Kidney (tissue), 14 donors: ENCODE results near the gene PDE10A. TPM values are rescaled to one million over a fixed set of nuclear protein-coding genes. Genes with fewer than 3 reads are reported as not detected.

Source experiments
- DNase-seq, 5 donors: peaks; one replicate each; pipeline ENCODE4 v3.0.0-alpha.2; 2013 to 2020
- FAIRE-seq: peaks from 2 replicates; lab custom pipeline; 2012; peaks lifted over from hg19 to GRCh38; lab: Jason Lieb, UNC
- H3K27ac ChIP-seq, 2 donors: one replicate each; pipeline ENCODE4 v1.7.0; 2013; ENCODE audit warnings: low read depth in 2 of 2, low read length in 2 of 2, inconsistent platforms in 1 of 2
- H3K27me3 ChIP-seq: one replicate; pipeline ENCODE4 v1.7.1; 2013; ENCODE audit warnings: low read length, inconsistent platforms; ENCODE audit not compliant: control insufficient read depth, insufficient read depth
- H3K36me3 ChIP-seq, 3 donors: one replicate each; pipeline versions ENCODE4 v1.7.0 to v1.7.1; 2013; ENCODE audit warnings: low read length in 3 of 3, control low read depth in 1 of 3, inconsistent platforms in 1 of 3; ENCODE audit not compliant: insufficient read depth in 3 of 3, control insufficient read depth in 2 of 3
- H3K4me1 ChIP-seq, 3 donors: one replicate each; pipeline versions ENCODE4 v1.7.0 to v1.7.1; 2013; ENCODE audit warnings: low read length in 3 of 3, inconsistent platforms in 1 of 3, low read depth in 1 of 3; ENCODE audit not compliant: control insufficient read depth in 2 of 3, insufficient read depth in 2 of 3
- H3K4me3 ChIP-seq, 3 donors: one replicate each; pipeline versions ENCODE4 v1.7.0 to v1.8.1; 2013; ENCODE audit warnings: low read length in 3 of 3, control low read depth in 1 of 3, inconsistent platforms in 1 of 3
- H3K9ac ChIP-seq, 3 donors: one replicate each; pipeline versions ENCODE4 v1.7.0 to v1.7.1; 2013; ENCODE audit warnings: low read length in 3 of 3, control low read depth in 1 of 3, inconsistent platforms in 1 of 3
- H3K9me3 ChIP-seq, 3 donors: one replicate each; pipeline versions ENCODE4 v1.7.0 to v1.7.1; 2013; ENCODE audit warnings: low read length in 3 of 3, control low read depth in 1 of 3, inconsistent platforms in 1 of 3; ENCODE audit not compliant: control insufficient read depth in 2 of 3, insufficient read depth in 1 of 3
- intact Hi-C: fragments of 100-400 bp; cut with DNase I; formaldehyde crosslinking; loops from one replicate; pipeline ENCODE4 v1.11.1; 2022
- polyA plus RNA-seq: library from polyadenylated mRNA; stranded (reverse); fragments of 350-450 nt; fragmentation: Illumina TruSeq; extraction: RNeasy Lipid Tissue Mini Kit (QIAGEN cat#74804); gene quantifications from one replicate; pipeline ENCODE4 v1.2.3, GENCODE V29; 2014; ENCODE audit warnings: low read depth, low replicate concordance; ENCODE audit not compliant: insufficient read depth
- total RNA-seq: library from RNA; stranded (reverse); fragmentation: NEBNext Ultra II Directional; extraction: Animal tissue kit (Norgen Biotek cat#: 25700); gene quantifications from one replicate; pipeline ENCODE4 v1.2.1, GENCODE V29; 2021
- TF ChIP-seq, protein P1 (sequence below): IDR thresholded peaks from 3 replicates; pipeline ENCODE4 v1.5.1; 2012; ENCODE audit warnings: mild to moderate bottlenecking, moderate library complexity, borderline replicate concordance; ENCODE audit not compliant: insufficient read depth; ENCODE audit errors: extremely low read depth
- donor health status: control.
- donor health status: control.
- donor health status: control.
- donor health status: control.
- donor health status: control.
- donor health status: DM: yes; HTN: yes; CAD: no.
- donor health status: Normal renal cell carcinoma (clear cell type).

Gene PDE10A
- total and polyA plus RNA-seq, 2 donors from 2014 or later, result 4.8 to 23.1 TPM

DNA sequence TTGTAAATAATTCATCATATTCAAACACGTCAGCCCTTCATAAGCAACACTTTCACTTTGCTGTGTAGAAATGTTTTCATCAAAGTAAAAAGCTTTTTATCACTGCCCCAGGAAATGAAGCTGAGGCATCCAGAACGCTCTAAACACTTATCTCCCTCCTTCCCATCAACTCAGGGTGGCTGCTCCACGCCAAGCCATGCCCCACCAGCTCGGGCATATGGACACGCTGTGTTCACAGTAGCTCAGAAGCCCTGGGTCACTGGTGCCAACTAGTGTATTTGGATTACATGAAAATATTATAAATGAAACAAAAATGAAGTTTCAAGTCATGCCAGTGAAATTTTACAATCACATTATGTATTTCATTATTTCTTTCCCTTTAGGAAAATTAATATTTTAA lies 10.3 kb downstream of the PDE10A start:
- H3K9ac ChIP-seq, result no peak overlapping the region
- no peaks in the 10 kb centered on the region for H3K4me1 ChIP-seq
- H3K9me3 ChIP-seq, result no peaks in the 10 kb centered on the region
- DNase-seq, result no peak
- no peak for FAIRE-seq
- no peaks in the 10 kb centered on the region for H3K27me3 ChIP-seq
- intact Hi-C loops, result no loop called here
- H3K4me3 ChIP-seq, result no peak overlapping the region
- no peak overlapping the region for H3K27ac ChIP-seq
- TF ChIP-seq, protein P1, sequence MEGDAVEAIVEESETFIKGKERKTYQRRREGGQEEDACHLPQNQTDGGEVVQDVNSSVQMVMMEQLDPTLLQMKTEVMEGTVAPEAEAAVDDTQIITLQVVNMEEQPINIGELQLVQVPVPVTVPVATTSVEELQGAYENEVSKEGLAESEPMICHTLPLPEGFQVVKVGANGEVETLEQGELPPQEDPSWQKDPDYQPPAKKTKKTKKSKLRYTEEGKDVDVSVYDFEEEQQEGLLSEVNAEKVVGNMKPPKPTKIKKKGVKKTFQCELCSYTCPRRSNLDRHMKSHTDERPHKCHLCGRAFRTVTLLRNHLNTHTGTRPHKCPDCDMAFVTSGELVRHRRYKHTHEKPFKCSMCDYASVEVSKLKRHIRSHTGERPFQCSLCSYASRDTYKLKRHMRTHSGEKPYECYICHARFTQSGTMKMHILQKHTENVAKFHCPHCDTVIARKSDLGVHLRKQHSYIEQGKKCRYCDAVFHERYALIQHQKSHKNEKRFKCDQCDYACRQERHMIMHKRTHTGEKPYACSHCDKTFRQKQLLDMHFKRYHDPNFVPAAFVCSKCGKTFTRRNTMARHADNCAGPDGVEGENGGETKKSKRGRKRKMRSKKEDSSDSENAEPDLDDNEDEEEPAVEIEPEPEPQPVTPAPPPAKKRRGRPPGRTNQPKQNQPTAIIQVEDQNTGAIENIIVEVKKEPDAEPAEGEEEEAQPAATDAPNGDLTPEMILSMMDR, result no peak
- H3K36me3 ChIP-seq, result no peaks in the 10 kb centered on the region

DNA sequence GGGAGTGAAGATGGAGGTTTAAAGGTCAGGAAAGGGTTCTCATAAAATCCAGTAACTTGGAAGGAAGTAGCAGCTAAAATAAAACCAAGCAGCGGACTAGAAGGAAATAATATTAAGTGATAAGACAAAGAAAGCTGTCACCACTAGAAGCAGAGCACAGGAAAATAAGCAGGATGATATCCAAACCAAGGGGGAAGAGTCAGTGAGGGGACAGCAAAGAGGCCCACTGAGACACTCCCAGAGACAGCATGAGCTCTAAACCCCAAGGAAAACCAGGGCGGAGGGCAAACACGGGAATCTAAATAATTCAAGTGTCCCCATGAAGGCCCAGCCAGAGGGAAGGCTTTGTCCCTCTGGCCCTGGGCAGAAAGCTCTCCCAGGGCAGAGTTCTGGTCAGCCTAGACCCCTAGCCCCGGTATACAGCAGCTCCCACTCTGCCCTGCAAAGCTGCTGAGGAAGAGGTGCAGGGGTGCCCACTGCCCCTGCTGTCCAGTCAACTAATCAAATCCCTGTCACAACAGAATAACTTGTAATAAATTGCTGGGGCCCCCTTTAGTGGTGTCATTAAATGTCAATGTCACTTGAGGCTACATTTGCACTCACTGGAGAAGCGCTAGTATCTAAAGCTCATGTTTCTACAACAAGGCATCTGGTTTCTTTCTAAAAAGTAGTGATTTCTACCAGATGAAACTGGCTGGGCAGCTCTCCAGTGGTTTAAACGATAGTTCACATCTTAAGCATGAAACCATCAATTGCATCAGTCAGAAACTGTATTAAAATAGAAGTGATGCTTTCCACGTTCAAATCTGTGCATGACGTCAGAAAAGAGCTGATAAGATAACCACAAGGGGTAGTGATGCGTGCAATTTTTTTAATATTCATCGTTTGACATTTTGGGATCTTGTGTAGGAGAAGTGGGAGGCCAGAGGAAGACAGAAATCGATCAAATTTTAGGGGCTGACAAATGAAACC lies 13.6 kb downstream of the PDE10A start:
- FAIRE-seq, result no peak
- intact Hi-C loops, result no loop called here
- no peaks in the 10 kb centered on the region for H3K9me3 ChIP-seq
- H3K4me3 ChIP-seq, result peak overlapping the region in 1 of 3 donors; percentile 14
- TF ChIP-seq, protein P1, result no peak
- H3K27ac ChIP-seq, result peak overlapping the region; percentile 5 to 65
- peak in 2 of 5 donors; percentile 75 to 87 for DNase-seq
- H3K9ac ChIP-seq, result no peak overlapping the region
- no peaks in the 10 kb centered on the region for H3K27me3 ChIP-seq
- H3K36me3 ChIP-seq, result no peaks in the 10 kb centered on the region
- H3K4me1 ChIP-seq, result peaks cover 0 to 3% (median 3%) of the 10 kb centered on the region in 3 donors

DNA sequence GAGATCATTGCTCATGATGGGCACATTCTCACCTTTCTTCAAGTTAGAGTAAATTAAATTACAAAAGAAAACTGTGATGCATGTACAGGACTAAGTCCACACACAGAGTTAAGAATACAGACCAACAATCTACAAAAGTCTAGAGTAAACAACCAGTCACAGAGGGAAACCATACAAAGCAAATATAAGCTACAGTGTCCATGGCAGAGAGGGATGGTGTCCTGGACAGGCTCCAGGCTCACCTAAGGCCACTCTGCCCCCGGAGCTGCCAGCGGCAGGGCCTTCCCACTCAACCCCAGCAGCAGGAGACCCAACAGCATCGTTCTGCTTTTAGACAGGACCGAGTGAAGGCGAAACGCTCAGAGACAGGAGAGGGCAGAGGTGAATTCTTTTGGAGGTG lies 16.0 kb downstream of the PDE10A start:
- Histone ChIP-seq H3K4me3 (no peak overlapping the region), H3K9ac (no peak overlapping the region), H3K4me1 (peaks cover 0 to 3% (median 3%) of the 10 kb centered on the region in 3 donors), H3K27me3 (no peaks in the 10 kb centered on the region), H3K9me3 (no peaks in the 10 kb centered on the region), H3K27ac (peak overlapping the region in 1 of 2 donors; percentile 13), H3K36me3 (no peaks in the 10 kb centered on the region)
- no peak for FAIRE-seq
- TF ChIP-seq, protein P1, result no peak
- intact Hi-C loops, result no loop called here
- DNase-seq, result no peak
